Esophagus muscularis mucosa (tissue), 4 donors: ENCODE measurements around the gene GRM4.

Experiments
- CTCF ChIP-seq, 3 experiments: fragments of 200-600 bp in 2 of 3; fragments of 450-650 bp in 1 of 3; sonication (generic) in 2 of 3; IDR thresholded peaks; one replicate each; pipeline ENCODE4 v1.5.1; 2017 to 2019; ENCODE audit warnings: antibody characterized with exemption in 3 of 3, mild to moderate bottlenecking in 2 of 3, moderate library complexity in 1 of 3
- EP300 ChIP-seq: sonication (generic); formaldehyde crosslinking; IDR thresholded peaks from one replicate; pipeline ENCODE4 v1.6.1; 2017; ENCODE audit warnings: antibody characterized with exemption
- POLR2A ChIP-seq: fragments of 450-650 bp; IDR thresholded peaks from one replicate; pipeline ENCODE4 v1.6.1; 2017; ENCODE audit warnings: antibody characterized with exemption, moderate library complexity, mild to moderate bottlenecking, low read depth
- POLR2AphosphoS5 ChIP-seq, 2 donors: sonication (generic); formaldehyde crosslinking; IDR thresholded peaks; one replicate each; pipeline ENCODE4 v1.6.1; 2017; ENCODE audit warnings: antibody characterized with exemption in 2 of 2

GRCh38 chr6:34126419-34126818, 19.5 kb downstream of the GRM4 start:
- TF ChIP-seq CTCF (IDR thresholded peaks at IDR 0.05) (no peak), POLR2A (no peak), POLR2AphosphoS5 (IDR thresholded peaks at IDR 0.05) (no peak), EP300 (no peak)
